ENCODE results near the gene SLAIN2.

Gene SLAIN2

GRCh38 chr4:48369771-48370170 lies 28.4 kb downstream of the SLAIN2 start:
- no peak overlapping the region for H3K27ac ChIP-seq
- TF ChIP-seq ZFX (IDR thresholded peaks at IDR 0.05) (no peak), CTCF (conservative IDR thresholded peaks at IDR 0.05) (no peak)

- H3K27ac ChIP-seq, result no peak overlapping the region
- no peak for TF ChIP-seq CTCF (conservative IDR thresholded peaks at IDR 0.05)
- no peak for TF ChIP-seq ZFX (IDR thresholded peaks at IDR 0.05)
These were observed 29.2 kb downstream of the SLAIN2 start for GRCh38 chr4:48370260-48371134.

- no peak overlapping the region for H3K27ac ChIP-seq
- TF ChIP-seq CTCF (conservative IDR thresholded peaks at IDR 0.05), result no peak
- no peak for TF ChIP-seq ZFX (IDR thresholded peaks at IDR 0.05)
These were observed 30.9 kb downstream of the SLAIN2 start for GRCh38 chr4:48372272-48372671.

GRCh38 chr4:48375651-48376304 lies 34.4 kb downstream of the SLAIN2 start:
- TF ChIP-seq ZFX (IDR thresholded peaks at IDR 0.05) (no peak), CTCF (conservative IDR thresholded peaks at IDR 0.05) (no peak)
- H3K27ac ChIP-seq, result peak overlapping the region; percentile 82

- H3K27ac ChIP-seq, result no peak overlapping the region
- TF ChIP-seq ZFX (IDR thresholded peaks at IDR 0.05), result no peak
- no peak for TF ChIP-seq CTCF (conservative IDR thresholded peaks at IDR 0.05)
These were observed 38.4 kb downstream of the SLAIN2 start for GRCh38 chr4:48379587-48380180.

GRCh38 chr4:48380583-48381167 lies 39.3 kb downstream of the SLAIN2 start:
- H3K27ac ChIP-seq, result no peak overlapping the region

More at GRCh38 chr4:48380583-48381167, 39.3 kb downstream of the SLAIN2 start:
- no peak for TF ChIP-seq CTCF (conservative IDR thresholded peaks at IDR 0.05)
- TF ChIP-seq ZFX (IDR thresholded peaks at IDR 0.05), result no peak
